HG03457 (cell line): Measurements from ENCODE around the gene NPB.

Source experiments
- ATAC-seq: cut with Tn5 transposase; IDR thresholded peaks from one replicate; pipeline ENCODE4 v1.9.1; 2021; ENCODE audit warnings: moderate number of reproducible peaks; ENCODE audit not compliant: unreplicated experiment

The NPB gene

GRCh38 chr17:81898029-81898866, 3.8 kb upstream of the NPB start:
- ATAC-seq = no peak

- no peak for ATAC-seq
Observed at GRCh38 chr17:81898885-81899284, 3.2 kb upstream of the NPB start.

- ATAC-seq = no peak
Observed at GRCh38 chr17:81899514-81900166, 2.4 kb upstream of the NPB start.

- no peak for ATAC-seq
Observed at GRCh38 chr17:81900181-81900820, 1.7 kb upstream of the NPB start.

- ATAC-seq = no peak
Observed at GRCh38 chr17:81901167-81902022, 643 bp upstream of the NPB start.

- no peak for ATAC-seq
Observed at GRCh38 chr17:81902653-81903414, 796 bp downstream of the NPB start.

GRCh38 chr17:81903415-81903831, 1.4 kb downstream of the NPB start:
- no peak for ATAC-seq

GRCh38 chr17:81903896-81904599, 2.0 kb downstream of the NPB start:
- ATAC-seq = no peak

GRCh38 chr17:81904600-81905423, 2.8 kb downstream of the NPB start:
- ATAC-seq = no peak

- ATAC-seq = no peak
Observed at GRCh38 chr17:81905424-81905875, 3.4 kb downstream of the NPB start.

GRCh38 chr17:81905993-81906392, 4.0 kb downstream of the NPB start:
- no peak for ATAC-seq

GRCh38 chr17:81906476-81907218, 4.6 kb downstream of the NPB start:
- ATAC-seq = no peak

- ATAC-seq = no peak
Observed at GRCh38 chr17:81907219-81908145, 5.4 kb downstream of the NPB start.

GRCh38 chr17:81908793-81909192, 6.8 kb downstream of the NPB start:
- no peak for ATAC-seq

- ATAC-seq = no peak
Observed at GRCh38 chr17:81909231-81909630, 7.2 kb downstream of the NPB start.

- no peak for ATAC-seq
Observed at GRCh38 chr17:81909966-81910839, 8.2 kb downstream of the NPB start.
